HL-60 (cell line): ENCODE data around the gene OR4P4.

ENCODE experiments used
- DNase-seq, 2 experiments: peaks; one replicate each; pipeline ENCODE4 v3.0.0-alpha.2; 2010 to 2020; ENCODE audit warnings: low read depth in 1 of 2, low spot score in 1 of 2
- H3K27ac ChIP-seq: fragments of 250-450 bp; sonication (Bioruptor Pico); replicated peaks from 2 replicates; pipeline ENCODE4 v1.5.1; 2020; ENCODE audit warnings: mild to moderate bottlenecking, moderate library complexity
- H3K27me3 ChIP-seq: fragments of 250-450 bp; sonication (Bioruptor Pico); 2 replicates; pipeline ENCODE4 v1.5.1; 2021; ENCODE audit warnings: mild to moderate bottlenecking, moderate library complexity; ENCODE audit not compliant: insufficient read depth, poor library complexity, severe bottlenecking
- H3K4me3 ChIP-seq: replicated peaks from 2 replicates; pipeline ENCODE4 v1.5.1; 2011; ENCODE audit warnings: mild to moderate bottlenecking, control low read depth, low read length; ENCODE audit not compliant: insufficient read depth
- CTCF ChIP-seq: IDR thresholded peaks from one replicate; pipeline ENCODE4 v1.5.1; 2011; ENCODE audit warnings: low read length, control low read depth, inconsistent platforms; ENCODE audit not compliant: insufficient read depth
- GABPA ChIP-seq: IDR thresholded peaks from 2 replicates; pipeline ENCODE4 v1.6.1; 2012; ENCODE audit warnings: low read depth
- POLR2AphosphoS5 ChIP-seq: IDR thresholded peaks from 2 replicates; pipeline ENCODE4 v1.6.1; 2012; ENCODE audit warnings: low read depth
- REST ChIP-seq: IDR thresholded peaks from 2 replicates; pipeline ENCODE4 v1.6.1; 2012; ENCODE audit warnings: low read depth; ENCODE audit not compliant: insufficient replicate concordance
- SPI1 ChIP-seq: IDR thresholded peaks from 2 replicates; pipeline ENCODE4 v1.6.1; 2012; ENCODE audit warnings: low read depth, mild to moderate bottlenecking, borderline replicate concordance

Gene OR4P4

GRCh38 chr11:55648027-55648426, 13.1 kb downstream of the OR4P4 start, which contains the start of gene OR4S2:
Gene OR4S2, plus strand, starts transcription at chr11:55648327. Its CDS starts 2,577 bp downstream, at chr11:55650904.
- TF ChIP-seq SPI1 (no peak), REST (no peak), CTCF (no peak), GABPA (no peak), POLR2AphosphoS5 (no peak)
- no peak for DNase-seq
- H3K27ac ChIP-seq, result no peak within 1 kb of the TSS
- no peaks in the 10 kb centered on the region for H3K27me3 ChIP-seq
- H3K4me3 ChIP-seq, result no peak within 1 kb of the TSS

- no peak for TF ChIP-seq CTCF
- no peak for TF ChIP-seq GABPA
- TF ChIP-seq REST, result no peak
- TF ChIP-seq SPI1, result no peak
- TF ChIP-seq POLR2AphosphoS5, result no peak
- DNase-seq, result no peak
- no peak overlapping the region for H3K4me3 ChIP-seq
- H3K27me3 ChIP-seq, result no peaks in the 10 kb centered on the region
- H3K27ac ChIP-seq, result no peak overlapping the region
These were observed 17.6 kb downstream of the OR4P4 start for GRCh38 chr11:55652560-55652959.

- Histone ChIP-seq H3K4me3 (no peak overlapping the region), H3K27ac (no peak overlapping the region), H3K27me3 (no peaks in the 10 kb centered on the region)
- DNase-seq, result no peak
- no peak for TF ChIP-seq GABPA
These were observed 20.2 kb downstream of the OR4P4 start for GRCh38 chr11:55655096-55655495.

GRCh38 chr11:55658031-55658573, 23.2 kb downstream of the OR4P4 start:
- Histone ChIP-seq H3K4me3 (no peak overlapping the region), H3K27ac (no peak overlapping the region), H3K27me3 (no peaks in the 10 kb centered on the region)
- TF ChIP-seq GABPA, result no peak
- TF ChIP-seq REST, result no peak
- TF ChIP-seq SPI1, result no peak
- no peak for TF ChIP-seq CTCF
- no peak for TF ChIP-seq POLR2AphosphoS5
- DNase-seq, result no peak
